Panc1 (cell line): ENCODE results near the gene UBTD1. TPM values are rescaled to one million over a fixed set of nuclear protein-coding genes. Genes with fewer than 3 reads are reported as not detected.
A peak's percentile ranks its signal among the peaks of the same experiment; 100 is the strongest.

Experiments used
- ATAC-seq: fragments of 200-7000 bp; cut with Tn5 transposase; 2 replicates; pipeline ENCODE4 v1.9.1; 2020; ENCODE audit warnings: mild to moderate bottlenecking, moderate library complexity
- BruUV-seq: library from RNA; stranded (reverse); fragments of 400-500 nt; replicated peaks from 2 replicates; lab custom pipeline; 2021; lab: Mats Ljungman, UMichigan
- CTCF ChIA-PET: fragments of 300-600 bp; sonication (Branson Sonifier 250); formaldehyde crosslinking; loops from one replicate; lab custom pipeline; 2022; ENCODE audit warnings: antibody characterized with exemption; lab: Charles Lee
- POLR2A ChIA-PET: fragments of 300-600 bp; sonication (Branson Sonifier 250); formaldehyde crosslinking; loops from one replicate; lab custom pipeline; 2022; ENCODE audit warnings: antibody characterized with exemption; lab: Charles Lee
- DNase-seq: peaks from one replicate; pipeline ENCODE4 v3.0.0-alpha.2; 2010; ENCODE audit warnings: low read depth, low spot score
- H3K27ac ChIP-seq: 2 replicates; pipeline ENCODE4 v1.5.1; 2011; ENCODE audit warnings: mild to moderate bottlenecking, low read length, inconsistent platforms
- H3K27me3 ChIP-seq: fragments of 200-500 bp; sonication (Bioruptor generic); 2 replicates; pipeline ENCODE4 v1.6.0; 2014; ENCODE audit warnings: low read length, inconsistent platforms; ENCODE audit not compliant: control insufficient read depth, insufficient read depth
- H3K36me3 ChIP-seq: fragments of 200-500 bp; sonication (Bioruptor generic); 2 replicates; pipeline ENCODE4 v1.5.1; 2014; ENCODE audit warnings: inconsistent platforms, mild to moderate bottlenecking, low read length, moderate library complexity; ENCODE audit not compliant: control insufficient read depth, insufficient read depth
- H3K4me1 ChIP-seq: 2 replicates; pipeline ENCODE4 v1.5.1; 2011; ENCODE audit warnings: inconsistent platforms, mild to moderate bottlenecking, low read length, moderate library complexity; ENCODE audit not compliant: control insufficient read depth, insufficient read depth
- H3K4me3 ChIP-seq, 2 experiments: 2 replicates each; pipeline ENCODE4 v1.5.1; 2011 to 2012; ENCODE audit warnings: low read depth in 2 of 2, low read length in 2 of 2, mild to moderate bottlenecking in 2 of 2, inconsistent platforms in 1 of 2, moderate library complexity in 1 of 2
- H3K9me3 ChIP-seq: fragments of 200-500 bp; sonication (Bioruptor generic); 2 replicates; pipeline ENCODE4 v1.5.1; 2014; ENCODE audit warnings: low read depth, mild to moderate bottlenecking, inconsistent platforms, low read length, moderate library complexity; ENCODE audit not compliant: control insufficient read depth, insufficient read depth
- CTCF ChIP-seq: fragments of 450-650 bp; IDR thresholded peaks from 2 replicates; pipeline ENCODE4 v1.5.1; 2017; ENCODE audit warnings: mild to moderate bottlenecking
- POLR2AphosphoS5 ChIP-seq: IDR thresholded peaks from 2 replicates; pipeline ENCODE4 v1.6.1; 2012; ENCODE audit warnings: mild to moderate bottlenecking, low read depth, low read length, moderate library complexity
- REST ChIP-seq, 2 experiments: IDR thresholded peaks; 2 replicates each; pipeline ENCODE4 v1.6.1; 2011 to 2012; ENCODE audit warnings: low read depth in 2 of 2, control low read depth in 1 of 2, low read length in 1 of 2, mild to moderate bottlenecking in 1 of 2, moderate library complexity in 1 of 2; ENCODE audit not compliant: insufficient read depth in 1 of 2
- SIN3A ChIP-seq: IDR thresholded peaks from 2 replicates; pipeline ENCODE4 v1.6.1; 2012; ENCODE audit warnings: low read depth, mild to moderate bottlenecking, low read length, moderate library complexity, borderline replicate concordance; ENCODE audit not compliant: insufficient read depth
- TCF7L2 ChIP-seq: IDR thresholded peaks from 2 replicates; pipeline ENCODE4 v1.6.1; 2011; ENCODE audit warnings: mild to moderate bottlenecking, low read depth, low read length, inconsistent platforms
- in situ Hi-C: cut with HindIII; loops from 2 replicates; pipeline ENCODE4 v1.10.0; 2016; ENCODE audit warnings: low sequenced_read_pairs, low pct_unique_long_range_greater_than_20kb
- intact Hi-C: fragments of 100-400 bp; cut with micrococcal nuclease; formaldehyde crosslinking; loops from one replicate; pipeline ENCODE4 v1.10.0; 2022; ENCODE audit not compliant: unreplicated experiment
- total RNA-seq: library from RNA; stranded (reverse); gene quantifications from one replicate; pipeline ENCODE4 v1.2.1, GENCODE V29; 2021; ENCODE audit not compliant: unreplicated experiment

UBTD1 gene
- total RNA-seq, 1 experiment from 2014 or later, result 55.6 TPM

- DNase-seq (no peak), ATAC-seq (no peak)
- H3K4me3 ChIP-seq, result no peak overlapping the region
- TF ChIP-seq SIN3A (no peak), CTCF (no peak), POLR2AphosphoS5 (no peak), REST (IDR thresholded peaks at IDR 0.05; ENCODE audit: insufficient read depth in 1 of 2, low read depth in 2 of 2, low read length in 1 of 2) (no peak), TCF7L2 (no peak)
- no peaks in the 10 kb centered on the region for H3K36me3 ChIP-seq
- POLR2A ChIA-PET, result no interaction called here
- H3K9me3 ChIP-seq, result no peaks in the 10 kb centered on the region
- peaks cover 49% of the 10 kb centered on the region for H3K4me1 ChIP-seq
- in situ Hi-C loops (no loop called here), intact Hi-C loops (no loop called here)
- CTCF ChIA-PET, result no interaction called here
- no TSS peak for BruUV-seq
- H3K27me3 ChIP-seq, result no peaks in the 10 kb centered on the region
- peak overlapping the region; percentile 55; the same call in 1 of the 2 replicates for H3K27ac ChIP-seq
Observed at GRCh38 chr10:97547271-97547600, 48.5 kb downstream of the UBTD1 start.

- CTCF ChIA-PET, result no interaction called here
- Histone ChIP-seq H3K4me3 (no peak overlapping the region), H3K4me1 (peaks cover 42% of the 10 kb centered on the region), H3K27me3 (no peaks in the 10 kb centered on the region), H3K9me3 (no peaks in the 10 kb centered on the region), H3K36me3 (no peaks in the 10 kb centered on the region), H3K27ac (peak overlapping the region; percentile 48)
- no peak for TF ChIP-seq SIN3A
- no peak for TF ChIP-seq TCF7L2
- no peak for TF ChIP-seq REST (IDR thresholded peaks at IDR 0.05; ENCODE audit: insufficient read depth in 1 of 2, low read depth in 2 of 2, low read length in 1 of 2)
- TF ChIP-seq POLR2AphosphoS5, result no peak
- no peak for TF ChIP-seq CTCF
- no peak for DNase-seq
- POLR2A ChIA-PET, result no interaction called here
- no peak for ATAC-seq
- BruUV-seq, result no TSS peak
- intact Hi-C loops (no loop called here), in situ Hi-C loops (no loop called here)
Observed at GRCh38 chr10:97547962-97548361, 49.2 kb downstream of the UBTD1 start.
